Mesenchymal stem cell (in vitro differentiated cells and primary cell): Measurements from ENCODE around the gene EEF1AKMT1.
A peak's percentile ranks its signal among the peaks of the same experiment; 100 is the strongest.

Experiments used
- DNase-seq: peaks from one replicate; pipeline ENCODE4 v3.0.0-alpha.2; 2013
- H2AFZ ChIP-seq: one replicate; pipeline ENCODE4 v1.6.1; 2013; ENCODE audit warnings: low read depth, mild to moderate bottlenecking, control low read depth, inconsistent platforms, low read length, moderate library complexity
- H2AK5ac ChIP-seq: 2 replicates; pipeline ENCODE4 v1.6.1; 2013; ENCODE audit warnings: low read length, moderate library complexity, mild to moderate bottlenecking, inconsistent platforms; ENCODE audit not compliant: severe bottlenecking
- H2BK120ac ChIP-seq: one replicate; pipeline ENCODE4 v1.6.1; 2013; ENCODE audit warnings: low read depth, mild to moderate bottlenecking, inconsistent platforms, low read length, moderate library complexity
- H2BK12ac ChIP-seq, 2 experiments: one replicate each; pipeline ENCODE4 v1.6.1; 2013; ENCODE audit warnings: inconsistent platforms in 2 of 2, low read length in 2 of 2, mild to moderate bottlenecking in 2 of 2, moderate library complexity in 2 of 2, control low read depth in 1 of 2
- H2BK15ac ChIP-seq: one replicate; pipeline ENCODE4 v1.6.1; 2013; ENCODE audit warnings: mild to moderate bottlenecking, low read depth, inconsistent platforms; ENCODE audit not compliant: poor library complexity, severe bottlenecking
- H2BK5ac ChIP-seq: 2 replicates; pipeline ENCODE4 v1.6.1; 2013; ENCODE audit warnings: low read depth, mild to moderate bottlenecking, low read length, control low read depth, inconsistent platforms; ENCODE audit not compliant: poor library complexity, severe bottlenecking
- H3K14ac ChIP-seq, 2 experiments: one replicate each; pipeline ENCODE4 v1.6.1; 2013; ENCODE audit warnings: inconsistent platforms in 2 of 2, low read length in 2 of 2, control low read depth in 1 of 2, mild to moderate bottlenecking in 1 of 2, moderate library complexity in 1 of 2
- H3K18ac ChIP-seq, 2 experiments: one replicate each; pipeline ENCODE4 v1.6.1; 2013; ENCODE audit warnings: inconsistent platforms in 2 of 2, low read length in 2 of 2, control low read depth in 1 of 2, low read depth in 1 of 2, mild to moderate bottlenecking in 1 of 2
- H3K23ac ChIP-seq, 2 experiments: one replicate each; pipeline ENCODE4 v1.6.1; 2013; ENCODE audit warnings: inconsistent platforms in 2 of 2, low read length in 2 of 2, mild to moderate bottlenecking in 2 of 2, moderate library complexity in 2 of 2, control low read depth in 1 of 2
- H3K27ac ChIP-seq: 2 replicates; pipeline ENCODE4 v1.5.1; 2013; ENCODE audit warnings: mild to moderate bottlenecking, moderate library complexity, low read length, control low read depth, inconsistent platforms; ENCODE audit not compliant: poor library complexity, severe bottlenecking
- H3K27me3 ChIP-seq, 2 experiments: 2 replicates each; pipeline versions ENCODE4 v1.6.1 to v1.7.0; 2013; ENCODE audit warnings: low read length in 2 of 2, mild to moderate bottlenecking in 2 of 2, moderate library complexity in 2 of 2, control low read depth in 1 of 2, inconsistent platforms in 1 of 2; ENCODE audit not compliant: control insufficient read depth in 1 of 2, insufficient read depth in 1 of 2
- H3K36me3 ChIP-seq, 2 experiments: 2 replicates each; pipeline versions ENCODE4 v1.6.1 to v1.7.0; 2013; ENCODE audit warnings: low read length in 2 of 2, control low read depth in 1 of 2, inconsistent platforms in 1 of 2, low read depth in 1 of 2, mild to moderate bottlenecking in 1 of 2; ENCODE audit not compliant: insufficient read depth in 2 of 2, control insufficient read depth in 1 of 2
- H3K4ac ChIP-seq, 2 experiments: one replicate each; pipeline ENCODE4 v1.6.1; 2013; ENCODE audit warnings: inconsistent platforms in 2 of 2, low read length in 2 of 2, mild to moderate bottlenecking in 2 of 2, moderate library complexity in 2 of 2, control low read depth in 1 of 2, low read depth in 1 of 2
- H3K4me1 ChIP-seq: 2 replicates; pipeline ENCODE4 v1.6.1; 2013; ENCODE audit warnings: low read depth, low read length, control low read depth; ENCODE audit not compliant: control insufficient read depth, insufficient read depth
- H3K4me2 ChIP-seq: 2 replicates; pipeline ENCODE4 v1.6.1; 2013; ENCODE audit warnings: low read length, mild to moderate bottlenecking, inconsistent platforms; ENCODE audit not compliant: poor library complexity, severe bottlenecking
- H3K4me3 ChIP-seq, 2 experiments: 2 replicates each; pipeline versions ENCODE4 v1.5.1 to v1.7.0; 2013; ENCODE audit warnings: low read length in 2 of 2, mild to moderate bottlenecking in 2 of 2, control low read depth in 1 of 2, low read depth in 1 of 2; ENCODE audit not compliant: insufficient read depth in 1 of 2
- H3K79me1 ChIP-seq: replicated peaks from 2 replicates; pipeline ENCODE4 v1.6.1; 2013; ENCODE audit warnings: mild to moderate bottlenecking, control low read depth, low read length, inconsistent platforms; ENCODE audit not compliant: poor library complexity, severe bottlenecking
- H3K9ac ChIP-seq: 2 replicates; pipeline ENCODE4 v1.7.0; 2013; ENCODE audit warnings: mild to moderate bottlenecking, low read length, moderate library complexity
- H3K9me3 ChIP-seq: 2 replicates; pipeline ENCODE4 v1.7.0; 2013; ENCODE audit warnings: mild to moderate bottlenecking, low read length; ENCODE audit not compliant: control insufficient read depth
- H4K8ac ChIP-seq: one replicate; pipeline ENCODE4 v1.6.1; 2013; ENCODE audit warnings: inconsistent platforms, mild to moderate bottlenecking, low read length, moderate library complexity
- H4K91ac ChIP-seq: one replicate; pipeline ENCODE4 v1.6.1; 2013; ENCODE audit warnings: mild to moderate bottlenecking, low read length, inconsistent platforms
- WGBS: methylation state at CpG from one replicate; pipeline ENCODE4 v1.1.7; 2013; ENCODE audit warnings: mixed read lengths; 5-methylcytosine and 5-hydroxymethylcytosine counted together

Gene EEF1AKMT1

DNA sequence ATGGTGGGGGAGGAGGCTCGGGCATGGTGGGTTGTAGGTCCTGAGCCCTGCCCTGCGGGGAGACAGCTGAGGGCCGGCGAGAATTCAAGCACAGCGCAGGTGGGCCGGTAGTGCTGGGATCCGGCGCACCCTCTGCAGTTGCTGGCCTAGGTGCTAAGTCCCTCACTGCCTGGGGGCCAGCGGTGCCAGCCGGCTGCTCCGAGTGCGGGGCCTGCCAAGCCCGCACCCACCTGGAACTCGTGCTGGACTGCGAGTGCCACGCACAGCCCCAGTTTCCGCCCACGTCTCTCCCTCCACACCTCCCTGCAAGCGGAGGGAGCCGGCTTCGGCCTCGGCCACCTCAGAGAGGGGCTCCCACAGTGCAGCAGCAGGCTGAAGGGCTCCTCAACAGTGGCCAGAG, 33.7 kb downstream of the EEF1AKMT1 start:
- WGBS, result 99% methylated on average over 17 of the region's 22 CpGs
- Histone ChIP-seq H4K8ac (peak overlapping the region; percentile 41), H3K18ac (no peak overlapping the region), H3K4me1 (no peaks in the 10 kb centered on the region), H3K79me1 (peaks cover 1% of the 10 kb centered on the region), H3K4me3 (no peak overlapping the region), H3K36me3 (peaks cover 6 to 10% of the 10 kb centered on the region in 2 experiments), H3K4ac (no peak overlapping the region), H3K23ac (no peak overlapping the region), H2BK120ac (no peak overlapping the region), H3K27ac (no peak overlapping the region), H2AFZ (no peak overlapping the region), H3K4me2 (no peak overlapping the region), H2BK12ac (no peak overlapping the region), H2BK15ac (no peak overlapping the region), H3K9me3 (peaks cover 4% of the 10 kb centered on the region), H2BK5ac (no peak overlapping the region), H3K14ac (no peak overlapping the region), H3K9ac (no peak overlapping the region), H3K27me3 (no peaks in the 10 kb centered on the region), H2AK5ac (no peak overlapping the region), H4K91ac (peak overlapping the region; percentile 39)
- DNase-seq, result no peak

- Histone ChIP-seq H3K27ac (no peak overlapping the region), H3K9ac (no peak overlapping the region), H2BK12ac (no peak overlapping the region), H2AK5ac (no peak overlapping the region), H3K4me3 (no peak overlapping the region), H2AFZ (no peak overlapping the region), H3K36me3 (peaks cover 6 to 10% of the 10 kb centered on the region in 2 experiments), H4K91ac (no peak overlapping the region), H4K8ac (no peak overlapping the region), H2BK5ac (no peak overlapping the region), H2BK15ac (no peak overlapping the region), H3K14ac (no peak overlapping the region), H3K4me2 (no peak overlapping the region), H3K27me3 (no peaks in the 10 kb centered on the region), H3K4me1 (no peaks in the 10 kb centered on the region), H3K18ac (no peak overlapping the region), H3K79me1 (peaks cover 1% of the 10 kb centered on the region), H3K23ac (no peak overlapping the region), H3K9me3 (no peaks in the 10 kb centered on the region), H2BK120ac (no peak overlapping the region), H3K4ac (no peak overlapping the region)
- no peak for DNase-seq
- 95% methylated on average over 6 of the region's 6 CpGs for WGBS
Measured at GRCh38 chr13:20738616-20739015, 35.1 kb downstream of the EEF1AKMT1 start.

GRCh38 chr13:20729633-20730585, 43.9 kb downstream of the EEF1AKMT1 start:
- H3K9ac ChIP-seq, result no peak overlapping the region
- H3K4ac ChIP-seq, result no peak overlapping the region
- H3K4me1 ChIP-seq, result peaks cover 2% of the 10 kb centered on the region
- no peak overlapping the region for H4K8ac ChIP-seq
- H3K4me3 ChIP-seq, result no peak overlapping the region
- 95% methylated on average over 33 of the region's 33 CpGs for WGBS
- H2BK12ac ChIP-seq, result no peak overlapping the region
- H3K18ac ChIP-seq, result no peak overlapping the region
- H3K14ac ChIP-seq, result no peak overlapping the region
- no peak overlapping the region for H2AFZ ChIP-seq
- H3K9me3 ChIP-seq, result no peaks in the 10 kb centered on the region
- H3K4me2 ChIP-seq, result no peak overlapping the region
- no peak overlapping the region for H2BK120ac ChIP-seq
- H2AK5ac ChIP-seq, result no peak overlapping the region
- H3K27me3 ChIP-seq, result no peaks in the 10 kb centered on the region
- DNase-seq, result no peak
- H3K79me1 ChIP-seq, result no peaks in the 10 kb centered on the region
- no peak overlapping the region for H2BK15ac ChIP-seq
- H3K36me3 ChIP-seq, result peaks cover 0 to 4% of the 10 kb centered on the region in 2 experiments
- no peak overlapping the region for H4K91ac ChIP-seq
- no peak overlapping the region for H2BK5ac ChIP-seq
- H3K23ac ChIP-seq, result peak overlapping the region in 1 of 2 experiments; percentile 63
- no peak overlapping the region for H3K27ac ChIP-seq

DNA sequence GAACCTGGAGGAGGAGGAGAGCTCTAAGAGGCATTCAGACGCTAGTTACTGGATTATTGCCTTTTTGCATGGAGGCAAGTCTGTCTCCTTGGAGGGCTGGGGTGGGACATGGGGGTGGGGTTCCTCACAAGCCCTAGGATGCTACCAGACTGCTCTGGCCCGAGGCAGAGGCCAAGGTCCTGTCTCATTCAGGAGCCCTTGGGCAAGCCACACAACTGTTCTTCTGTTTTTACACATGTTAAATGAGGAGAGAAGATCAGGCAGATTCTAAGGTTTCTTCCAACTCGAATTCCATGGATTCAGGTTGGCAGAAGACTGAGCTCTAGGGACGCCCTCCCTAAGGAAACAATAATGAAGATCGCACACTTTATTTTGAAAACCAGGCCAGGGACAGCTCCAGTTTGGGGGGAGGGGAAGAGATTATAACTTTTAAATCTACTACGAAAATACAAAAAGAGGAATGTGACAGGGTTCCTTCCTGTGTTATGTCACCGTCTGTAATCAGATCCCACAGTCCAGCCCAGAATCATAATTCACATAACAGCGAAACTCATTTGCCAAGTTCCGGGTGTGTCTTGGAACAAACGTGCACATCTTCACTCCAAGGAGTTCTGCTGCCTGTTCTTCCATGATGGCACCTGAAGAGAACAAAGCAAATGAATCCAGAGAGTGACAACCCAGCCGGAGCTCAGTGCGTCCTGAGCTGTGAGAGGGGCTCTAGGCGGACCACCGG, 45.0 kb downstream of the EEF1AKMT1 start:
- DNase-seq, result no peak
- Histone ChIP-seq H2AK5ac (no peak overlapping the region), H3K14ac (no peak overlapping the region), H3K36me3 (peaks cover 0 to 4% of the 10 kb centered on the region in 2 experiments), H2BK15ac (no peak overlapping the region), H3K79me1 (no peaks in the 10 kb centered on the region), H3K23ac (no peak overlapping the region), H2AFZ (no peak overlapping the region), H2BK5ac (no peak overlapping the region), H3K4me2 (no peak overlapping the region), H3K27me3 (no peaks in the 10 kb centered on the region), H2BK120ac (no peak overlapping the region), H3K4ac (no peak overlapping the region), H3K4me3 (no peak overlapping the region), H3K18ac (no peak overlapping the region), H4K8ac (no peak overlapping the region), H4K91ac (no peak overlapping the region), H3K27ac (no peak overlapping the region), H3K4me1 (peaks cover 2% of the 10 kb centered on the region), H3K9me3 (no peaks in the 10 kb centered on the region), H2BK12ac (no peak overlapping the region), H3K9ac (no peak overlapping the region)
- 86% methylated on average over 14 of the region's 14 CpGs for WGBS
